Activated T-cell treated with anti-CD3 and anti-CD28 coated beads, Interleukin-2, amount 50 U/mL, for 4 hours (primary cell): Measurements from ENCODE around the gene CTNNBIP1. TPM values are rescaled to one million over a fixed set of nuclear protein-coding genes. Genes with fewer than 3 reads are reported as not detected.

Experiments
- ATAC-seq, 2 donors: fragments of 200-7000 bp; cut with Tn5 transposase; one replicate each; pipeline ENCODE4 v1.10.0; 2021
- DNase-seq: peaks from one replicate; pipeline ENCODE4 v3.0.0-alpha.2; 2020
- H3K27me3 Mint-ChIP-seq: one replicate; pipeline ENCODE4 v1.8.0; 2021; ENCODE audit warnings: low read depth, mixed read lengths
- H3K36me3 Mint-ChIP-seq: one replicate; pipeline ENCODE4 v1.8.0; 2022; ENCODE audit warnings: mixed read lengths; ENCODE audit not compliant: insufficient read depth
- H3K4me1 Mint-ChIP-seq: one replicate; pipeline ENCODE4 v1.8.0; 2021; ENCODE audit warnings: low read depth, mixed read lengths
- H3K4me3 Mint-ChIP-seq: one replicate; pipeline ENCODE4 v1.8.0; 2021; ENCODE audit warnings: mild to moderate bottlenecking, moderate library complexity, mixed read lengths
- H3K9me3 Mint-ChIP-seq: one replicate; pipeline ENCODE4 v1.8.0; 2021; ENCODE audit warnings: mixed read lengths
- total RNA-seq, 3 donors: library from RNA; stranded (reverse); gene quantifications; one replicate each; pipeline ENCODE4 v1.2.1, GENCODE V29; 2021

Gene CTNNBIP1
- total RNA-seq, 3 donors from 2014 or later, result 4.2 to 5.2 (median 4.7) TPM

GRCh38 chr1:9892563-9893528 is 17.2 kb downstream of the CTNNBIP1 start:
- DNase-seq, result no peak
- Mint-ChIP-seq H3K4me3 (no peak overlapping the region), H3K4me1 (peaks cover 15% of the 10 kb centered on the region), H3K27me3 (no peaks in the 10 kb centered on the region), H3K36me3 (peaks cover 2% of the 10 kb centered on the region), H3K9me3 (no peaks in the 10 kb centered on the region)
- ATAC-seq, result no peak

- H3K4me3 Mint-ChIP-seq, result no peak overlapping the region
- H3K9me3 Mint-ChIP-seq, result no peaks in the 10 kb centered on the region
- peaks cover 15% of the 10 kb centered on the region for H3K4me1 Mint-ChIP-seq
- ATAC-seq (no peak), DNase-seq (no peak)
- peaks cover 2% of the 10 kb centered on the region for H3K36me3 Mint-ChIP-seq
- H3K27me3 Mint-ChIP-seq, result no peaks in the 10 kb centered on the region
Observed at GRCh38 chr1:9891207-9891606, 18.9 kb downstream of the CTNNBIP1 start.

- Mint-ChIP-seq H3K9me3 (no peaks in the 10 kb centered on the region), H3K4me3 (no peak overlapping the region), H3K27me3 (no peaks in the 10 kb centered on the region), H3K4me1 (peaks cover 15% of the 10 kb centered on the region), H3K36me3 (peaks cover 2% of the 10 kb centered on the region)
- ATAC-seq, result no peak
- no peak for DNase-seq
Observed at GRCh38 chr1:9890224-9890731, 19.8 kb downstream of the CTNNBIP1 start.

GRCh38 chr1:9889411-9889810 is 20.7 kb downstream of the CTNNBIP1 start:
- DNase-seq (no peak), ATAC-seq (no peak)
- no peaks in the 10 kb centered on the region for H3K27me3 Mint-ChIP-seq
- H3K36me3 Mint-ChIP-seq, result peaks cover 2% of the 10 kb centered on the region
- H3K4me1 Mint-ChIP-seq, result peaks cover 15% of the 10 kb centered on the region
- H3K4me3 Mint-ChIP-seq, result no peak overlapping the region
- no peaks in the 10 kb centered on the region for H3K9me3 Mint-ChIP-seq

- H3K9me3 Mint-ChIP-seq, result no peaks in the 10 kb centered on the region
- DNase-seq (no peak), ATAC-seq (no peak)
- H3K4me1 Mint-ChIP-seq, result peaks cover 15% of the 10 kb centered on the region
- H3K27me3 Mint-ChIP-seq, result no peaks in the 10 kb centered on the region
- peaks cover 2% of the 10 kb centered on the region for H3K36me3 Mint-ChIP-seq
- no peak overlapping the region for H3K4me3 Mint-ChIP-seq
Observed at GRCh38 chr1:9888886-9889285, 21.2 kb downstream of the CTNNBIP1 start.

GRCh38 chr1:9887070-9887469 is 23.0 kb downstream of the CTNNBIP1 start:
- H3K27me3 Mint-ChIP-seq, result no peaks in the 10 kb centered on the region
- H3K4me3 Mint-ChIP-seq, result no peak overlapping the region
- peaks cover 2% of the 10 kb centered on the region for H3K36me3 Mint-ChIP-seq
- ATAC-seq, result no peak
- H3K9me3 Mint-ChIP-seq, result no peaks in the 10 kb centered on the region
- DNase-seq, result no peak
- peaks cover 13% of the 10 kb centered on the region for H3K4me1 Mint-ChIP-seq

- H3K4me3 Mint-ChIP-seq, result no peak overlapping the region
- H3K27me3 Mint-ChIP-seq, result no peaks in the 10 kb centered on the region
- no peaks in the 10 kb centered on the region for H3K9me3 Mint-ChIP-seq
- no peak for DNase-seq
- no peak for ATAC-seq
- peaks cover 2% of the 10 kb centered on the region for H3K36me3 Mint-ChIP-seq
- peaks cover 19% of the 10 kb centered on the region for H3K4me1 Mint-ChIP-seq
Observed at GRCh38 chr1:9886092-9886742, 23.9 kb downstream of the CTNNBIP1 start.

- no peak for DNase-seq
Observed at GRCh38 chr1:9884805-9885204, 25.3 kb downstream of the CTNNBIP1 start.

GRCh38 chr1:9883585-9884449 is 26.3 kb downstream of the CTNNBIP1 start:
- Mint-ChIP-seq H3K36me3 (no peaks in the 10 kb centered on the region), H3K9me3 (no peaks in the 10 kb centered on the region), H3K4me1 (peaks cover 16% of the 10 kb centered on the region), H3K27me3 (no peaks in the 10 kb centered on the region), H3K4me3 (no peak overlapping the region)
- ATAC-seq (no peak), DNase-seq (no peak)

More at GRCh38 chr1:9884805-9885204, 25.3 kb downstream of the CTNNBIP1 start:
- peaks cover 19% of the 10 kb centered on the region for H3K4me1 Mint-ChIP-seq
- peaks cover 2% of the 10 kb centered on the region for H3K36me3 Mint-ChIP-seq
- H3K9me3 Mint-ChIP-seq, result no peaks in the 10 kb centered on the region
- ATAC-seq, result no peak
- no peak overlapping the region for H3K4me3 Mint-ChIP-seq
- H3K27me3 Mint-ChIP-seq, result no peaks in the 10 kb centered on the region

- peaks cover 16% of the 10 kb centered on the region for H3K4me1 Mint-ChIP-seq
- ATAC-seq (no peak), DNase-seq (no peak)
- no peaks in the 10 kb centered on the region for H3K36me3 Mint-ChIP-seq
- no peaks in the 10 kb centered on the region for H3K9me3 Mint-ChIP-seq
- no peaks in the 10 kb centered on the region for H3K27me3 Mint-ChIP-seq
- H3K4me3 Mint-ChIP-seq, result no peak overlapping the region
Observed at GRCh38 chr1:9882945-9883303, 27.1 kb downstream of the CTNNBIP1 start.

- DNase-seq (no peak), ATAC-seq (peak; percentile 30 to 43)
- Mint-ChIP-seq H3K4me3 (no peak overlapping the region), H3K9me3 (no peaks in the 10 kb centered on the region), H3K4me1 (peaks cover 16% of the 10 kb centered on the region), H3K36me3 (no peaks in the 10 kb centered on the region), H3K27me3 (no peaks in the 10 kb centered on the region)
Observed at GRCh38 chr1:9882296-9882944, 27.6 kb downstream of the CTNNBIP1 start.

- H3K27me3 Mint-ChIP-seq, result no peaks in the 10 kb centered on the region
- ATAC-seq, result peak in 1 of 2 donors; percentile 48
- H3K9me3 Mint-ChIP-seq, result no peaks in the 10 kb centered on the region
Observed at GRCh38 chr1:9881838-9882249, 28.2 kb downstream of the CTNNBIP1 start.

GRCh38 chr1:9878404-9878803 is 31.7 kb downstream of the CTNNBIP1 start:
- DNase-seq, result no peak
- Mint-ChIP-seq H3K9me3 (no peaks in the 10 kb centered on the region), H3K4me1 (peaks cover 18% of the 10 kb centered on the region), H3K4me3 (no peak overlapping the region), H3K36me3 (no peaks in the 10 kb centered on the region), H3K27me3 (no peaks in the 10 kb centered on the region)
- no peak for ATAC-seq

More at GRCh38 chr1:9881838-9882249, 28.2 kb downstream of the CTNNBIP1 start:
- Mint-ChIP-seq H3K4me3 (no peak overlapping the region), H3K36me3 (no peaks in the 10 kb centered on the region), H3K4me1 (peaks cover 16% of the 10 kb centered on the region)
- no peak for DNase-seq
